BLaER1 (cell line): ENCODE measurements around the gene TRIOBP.
"Not testable (repeated sequence)": the region's sequence is repeated elsewhere in the genome, so short reads cannot be mapped to it uniquely, and the experiment has no call there.

Experiments
- H3K27ac ChIP-seq: shearing (Covaris generic); formaldehyde crosslinking; 2 replicates; pipeline ENCODE4 v1.8.1; 2022
- H3K27me3 ChIP-seq: shearing (Covaris generic); formaldehyde crosslinking; 2 replicates; pipeline ENCODE4 v1.8.1; 2022
- H3K36me3 ChIP-seq: shearing (Covaris generic); formaldehyde crosslinking; 2 replicates; pipeline ENCODE4 v1.8.1; 2022
- H3K4me1 ChIP-seq: shearing (Covaris generic); formaldehyde crosslinking; 2 replicates; pipeline ENCODE4 v1.8.1; 2022
- H3K4me2 ChIP-seq: shearing (Covaris generic); formaldehyde crosslinking; 2 replicates; pipeline ENCODE4 v1.8.1; 2022
- H3K4me3 ChIP-seq: shearing (Covaris generic); formaldehyde crosslinking; 2 replicates; pipeline ENCODE4 v1.8.1; 2022
- H3K9ac ChIP-seq: shearing (Covaris generic); formaldehyde crosslinking; 2 replicates; pipeline ENCODE4 v1.8.1; 2022
- H3K9me3 ChIP-seq: shearing (Covaris generic); formaldehyde crosslinking; 2 replicates; pipeline ENCODE4 v1.8.1; 2022
- H4K20me1 ChIP-seq: shearing (Covaris generic); formaldehyde crosslinking; 2 replicates; pipeline ENCODE4 v1.8.1; 2022
- Cebpa-rat ChIP-seq: shearing (Covaris generic); IDR thresholded peaks from 2 replicates; pipeline ENCODE4 v1.8.1; 2022

TRIOBP gene

DNA sequence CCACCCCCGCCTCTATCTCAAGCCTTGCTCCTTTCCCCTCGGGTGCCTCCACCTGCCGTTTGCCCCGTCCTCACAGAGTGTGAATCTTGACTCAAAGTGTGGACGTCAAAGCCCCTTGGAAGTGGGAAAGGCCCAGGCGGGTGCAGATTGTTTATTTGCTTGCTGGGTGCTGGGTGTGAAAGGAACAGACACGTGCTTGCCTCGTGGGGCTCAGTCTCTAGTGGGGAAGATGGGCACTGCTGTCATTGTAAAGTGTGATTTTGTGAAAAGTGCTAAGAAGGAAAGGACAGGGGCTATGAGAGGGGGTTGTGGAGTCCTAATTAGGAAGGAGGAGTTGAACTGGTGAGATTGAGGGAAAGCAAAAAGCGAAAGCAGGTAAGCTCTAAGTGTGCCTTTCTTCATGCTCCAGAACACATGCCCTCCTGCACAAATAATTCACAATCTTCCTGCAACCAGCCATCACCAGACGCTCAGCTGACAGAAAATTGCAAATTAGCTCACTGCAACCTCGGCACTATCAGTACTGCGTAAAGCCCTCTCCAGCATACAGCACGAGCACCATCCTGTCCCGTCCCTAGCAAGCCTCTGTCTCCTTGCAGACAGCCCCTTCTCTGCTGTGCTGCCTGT lies 101.1 kb downstream of the TRIOBP start:
- Histone ChIP-seq H3K9ac (no peak overlapping the region), H3K36me3 (no peaks in the 10 kb centered on the region), H3K9me3 (no peaks in the 10 kb centered on the region), H3K4me1 (peaks cover 12% of the 10 kb centered on the region), H4K20me1 (no peaks in the 10 kb centered on the region), H3K4me2 (no peak overlapping the region), H3K27me3 (peaks cover 18% of the 10 kb centered on the region), H3K27ac (no peak overlapping the region), H3K4me3 (no peak overlapping the region)
- TF ChIP-seq Cebpa-rat, result no peak

DNA sequence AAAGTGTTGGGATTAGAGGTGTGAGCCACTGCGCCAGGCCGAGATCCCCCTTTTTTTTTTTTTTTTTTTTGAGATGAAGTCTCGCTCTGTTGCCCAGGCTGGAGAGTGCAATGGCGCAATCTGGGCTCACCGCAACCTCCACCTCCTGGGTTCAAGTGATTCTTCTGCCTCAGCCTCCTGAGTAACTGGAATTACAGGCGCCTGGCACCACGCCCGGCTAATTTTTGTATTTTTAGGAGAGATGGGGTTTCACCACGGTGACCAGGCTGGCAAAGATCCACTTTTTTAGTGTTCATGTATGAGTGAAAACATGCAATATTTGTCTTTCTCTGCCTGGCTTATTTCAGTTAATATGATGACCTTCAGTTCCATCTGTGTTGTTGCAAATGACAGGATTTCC lies 103.1 kb downstream of the TRIOBP start:
- H3K4me2 ChIP-seq, H3K4me3 ChIP-seq, H3K27ac ChIP-seq, H3K36me3 ChIP-seq, H3K9me3 ChIP-seq, H3K9ac ChIP-seq: not testable (repeated sequence)
- H3K4me1 ChIP-seq, result peaks cover 15% of the 10 kb centered on the region
- H3K27me3 ChIP-seq, result peaks cover 38% of the 10 kb centered on the region
- H4K20me1 ChIP-seq, result peaks cover 13% of the 10 kb centered on the region; the same call in 1 of the 2 replicates

DNA sequence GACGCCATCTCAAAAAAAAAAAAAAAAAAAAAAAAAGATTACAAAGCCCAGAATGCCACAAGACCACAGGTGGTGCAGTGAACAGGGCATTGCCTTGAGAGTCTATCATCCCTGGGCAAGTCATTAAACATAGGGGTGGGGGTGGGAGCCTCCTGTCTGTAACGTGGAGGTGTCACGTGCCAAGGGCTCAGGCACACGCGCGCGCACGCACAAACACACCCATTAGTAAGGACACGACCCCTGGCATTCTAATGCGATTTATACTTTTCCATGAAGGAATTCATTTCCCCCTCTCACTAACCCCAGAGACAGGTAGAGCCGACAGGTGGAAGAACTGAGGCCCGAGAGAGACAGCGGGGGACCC lies 105.1 kb downstream of the TRIOBP start:
- Histone ChIP-seq H3K4me2 (peak overlapping the region; percentile 96), H3K9ac (peak overlapping the region; percentile 50; the same call in 1 of the 2 replicates), H3K4me1 (peaks cover 22% of the 10 kb centered on the region), H3K9me3 (peaks cover 8% of the 10 kb centered on the region; the same call in 1 of the 2 replicates), H4K20me1 (peaks cover 30% of the 10 kb centered on the region), H3K27me3 (peaks cover 58% of the 10 kb centered on the region), H3K27ac (no peak overlapping the region), H3K36me3 (no peaks in the 10 kb centered on the region), H3K4me3 (peak overlapping the region; percentile 74)
- no peak for TF ChIP-seq Cebpa-rat

DNA sequence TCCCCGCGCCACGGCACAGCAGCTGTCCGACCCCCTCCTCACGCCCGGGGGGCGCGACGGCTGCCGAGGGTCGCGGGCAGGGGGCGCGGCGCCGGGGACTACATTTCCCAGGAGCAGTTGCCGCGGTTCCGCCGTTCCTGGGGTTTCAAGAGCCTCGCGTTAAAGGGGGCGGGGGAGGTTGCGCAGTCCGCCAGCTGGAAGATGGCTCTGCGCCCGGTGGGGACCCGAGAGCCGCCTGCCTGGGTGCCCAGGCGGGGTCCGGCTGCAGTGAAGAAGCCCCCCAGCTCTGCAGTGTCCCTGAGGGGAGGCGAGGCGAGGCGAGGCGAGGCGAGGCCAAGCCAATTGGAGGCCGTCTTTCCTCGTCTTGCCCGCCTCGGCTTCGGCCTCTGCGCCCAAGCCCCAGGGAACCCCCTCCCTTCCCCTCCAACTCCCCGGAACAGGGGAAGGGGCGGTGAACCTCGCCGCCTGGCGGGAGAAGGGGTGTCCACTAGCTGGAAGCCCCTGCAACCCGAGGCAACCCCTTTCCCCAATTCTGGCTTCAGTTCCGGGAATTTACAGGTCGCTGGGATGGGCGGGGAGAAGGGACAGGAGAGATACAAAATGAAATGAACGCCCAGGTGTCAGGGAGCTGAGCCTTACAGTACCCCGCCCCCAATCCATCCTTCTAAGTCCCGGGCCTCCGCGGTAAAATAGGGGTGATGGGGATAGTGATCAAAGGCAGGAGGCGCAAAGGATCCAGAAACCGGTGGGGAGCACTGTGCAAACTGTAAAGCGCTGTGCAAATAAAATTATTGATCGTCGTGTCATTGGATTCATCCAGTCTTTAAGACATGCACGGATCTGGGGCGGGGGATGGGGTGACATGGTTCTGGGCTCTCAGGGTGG lies 105.7 kb downstream of the TRIOBP start:
- H3K36me3 ChIP-seq, result no peaks in the 10 kb centered on the region
- peaks cover 64% of the 10 kb centered on the region for H3K27me3 ChIP-seq
- peak overlapping the region; percentile 50 for H3K9ac ChIP-seq
- H3K4me2 ChIP-seq, result peak overlapping the region; percentile 96
- no peak overlapping the region for H3K27ac ChIP-seq
- H3K4me1 ChIP-seq, result peaks cover 26% of the 10 kb centered on the region
- peak overlapping the region; percentile 74 for H3K4me3 ChIP-seq
- H3K9me3 ChIP-seq, result peaks cover 8% of the 10 kb centered on the region; the same call in 1 of the 2 replicates
- TF ChIP-seq Cebpa-rat, result no peak
- peaks cover 34% of the 10 kb centered on the region for H4K20me1 ChIP-seq

DNA sequence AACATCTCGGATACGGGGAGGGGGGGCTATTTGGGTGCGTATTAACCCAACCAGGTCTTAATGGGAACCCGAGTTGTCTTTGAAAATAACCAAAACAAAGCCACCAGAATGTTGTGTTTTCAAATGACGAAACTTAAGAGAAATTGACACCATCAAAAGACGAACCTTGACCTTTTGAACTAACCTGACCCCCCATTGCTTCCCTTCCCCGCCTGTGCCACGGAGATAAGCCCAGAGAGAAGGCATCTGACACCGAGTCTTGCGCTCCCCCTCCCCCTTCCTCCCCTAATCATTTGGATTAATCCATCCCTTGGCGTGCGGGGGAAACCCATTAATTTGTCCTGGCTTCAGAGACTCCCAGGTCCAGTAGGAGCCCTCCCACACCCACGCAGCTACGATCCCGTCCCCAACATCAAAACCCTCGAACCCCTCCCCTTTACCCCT lies 106.4 kb downstream of the TRIOBP start:
- H3K27me3 ChIP-seq, result peaks cover 71% of the 10 kb centered on the region
- peaks cover 8% of the 10 kb centered on the region; the same call in 1 of the 2 replicates for H3K9me3 ChIP-seq
- TF ChIP-seq Cebpa-rat, result no peak
- H3K4me1 ChIP-seq, result peaks cover 30% of the 10 kb centered on the region
- H3K4me2 ChIP-seq, result peak overlapping the region; percentile 96
- H3K36me3 ChIP-seq, result no peaks in the 10 kb centered on the region
- H3K4me3 ChIP-seq, result peak overlapping the region; percentile 74
- H3K9ac ChIP-seq, result no peak overlapping the region
- peaks cover 34% of the 10 kb centered on the region for H4K20me1 ChIP-seq
- H3K27ac ChIP-seq, result no peak overlapping the region

DNA sequence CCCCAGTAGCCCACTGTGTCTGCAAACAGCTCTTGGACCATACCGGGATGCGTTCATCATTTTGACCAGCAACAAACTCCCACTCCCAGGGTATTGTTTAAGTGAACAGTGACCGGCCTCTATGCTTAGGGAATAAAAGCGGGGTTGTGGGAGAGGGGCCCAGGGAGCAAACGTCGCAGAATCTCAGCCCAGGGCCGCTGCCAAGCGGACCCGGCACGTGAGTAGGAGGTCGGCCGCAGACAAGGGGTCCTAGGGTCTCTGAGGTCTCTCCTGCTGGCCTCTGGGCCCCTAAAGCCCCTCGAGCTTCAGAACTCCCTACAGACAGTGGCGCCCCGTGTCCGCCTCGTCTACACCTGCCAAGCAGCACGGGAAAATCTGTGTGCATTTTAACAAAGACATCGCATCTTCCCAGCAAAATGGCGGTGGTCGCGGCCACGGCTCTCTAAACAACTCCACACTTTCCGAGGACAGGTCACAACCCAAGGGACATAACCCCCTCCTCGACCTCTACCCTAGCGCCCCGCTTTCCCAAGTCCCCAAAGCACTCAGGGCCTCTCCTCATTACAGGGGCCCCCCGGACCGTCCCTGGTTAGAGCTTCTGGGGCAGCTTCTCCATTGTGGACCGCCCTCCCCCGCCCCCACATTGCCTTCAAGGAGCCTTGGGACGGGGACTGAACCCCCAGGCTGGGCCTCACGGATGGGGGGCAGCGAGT lies 106.9 kb downstream of the TRIOBP start:
- Histone ChIP-seq H3K9ac (no peak overlapping the region), H4K20me1 (peaks cover 37% of the 10 kb centered on the region), H3K36me3 (no peaks in the 10 kb centered on the region), H3K4me2 (no peak overlapping the region), H3K4me3 (no peak overlapping the region), H3K27me3 (peaks cover 76% of the 10 kb centered on the region), H3K9me3 (peaks cover 8% of the 10 kb centered on the region; the same call in 1 of the 2 replicates), H3K27ac (no peak overlapping the region), H3K4me1 (peaks cover 34% of the 10 kb centered on the region)
- no peak for TF ChIP-seq Cebpa-rat

DNA sequence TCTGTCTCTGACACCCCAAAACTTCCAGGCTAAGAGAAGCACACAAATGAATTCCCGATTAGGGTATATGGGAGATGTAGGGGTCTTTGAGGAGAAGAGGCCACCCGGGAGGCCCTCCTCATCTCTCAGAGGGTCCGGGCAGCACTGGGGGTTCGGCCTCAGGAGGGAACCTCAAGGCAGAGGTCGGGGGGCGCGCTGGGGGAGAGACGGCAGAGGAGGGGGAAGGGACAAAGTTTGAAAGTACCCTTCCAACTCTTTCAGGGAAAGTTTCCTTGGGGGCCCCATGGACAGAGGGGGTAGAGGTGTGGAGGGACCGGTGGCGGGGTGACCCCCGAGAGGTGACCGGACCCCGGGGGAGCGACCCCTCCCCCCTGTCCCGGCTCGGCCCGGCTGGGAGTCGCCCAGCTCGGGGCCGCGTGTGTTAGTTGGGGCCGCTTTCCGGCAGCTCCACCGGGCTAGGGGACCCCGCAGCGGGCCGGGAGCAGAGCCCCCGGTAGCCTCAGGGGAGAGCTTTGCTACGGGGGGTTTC lies 107.6 kb downstream of the TRIOBP start:
- Histone ChIP-seq H3K4me2 (no peak overlapping the region), H3K9ac (no peak overlapping the region), H3K36me3 (no peaks in the 10 kb centered on the region), H3K4me1 (peaks cover 34% of the 10 kb centered on the region), H4K20me1 (peaks cover 43% of the 10 kb centered on the region), H3K9me3 (peaks cover 8% of the 10 kb centered on the region; the same call in 1 of the 2 replicates), H3K27ac (no peak overlapping the region), H3K27me3 (peaks cover 83% of the 10 kb centered on the region), H3K4me3 (no peak overlapping the region)
- no peak for TF ChIP-seq Cebpa-rat

DNA sequence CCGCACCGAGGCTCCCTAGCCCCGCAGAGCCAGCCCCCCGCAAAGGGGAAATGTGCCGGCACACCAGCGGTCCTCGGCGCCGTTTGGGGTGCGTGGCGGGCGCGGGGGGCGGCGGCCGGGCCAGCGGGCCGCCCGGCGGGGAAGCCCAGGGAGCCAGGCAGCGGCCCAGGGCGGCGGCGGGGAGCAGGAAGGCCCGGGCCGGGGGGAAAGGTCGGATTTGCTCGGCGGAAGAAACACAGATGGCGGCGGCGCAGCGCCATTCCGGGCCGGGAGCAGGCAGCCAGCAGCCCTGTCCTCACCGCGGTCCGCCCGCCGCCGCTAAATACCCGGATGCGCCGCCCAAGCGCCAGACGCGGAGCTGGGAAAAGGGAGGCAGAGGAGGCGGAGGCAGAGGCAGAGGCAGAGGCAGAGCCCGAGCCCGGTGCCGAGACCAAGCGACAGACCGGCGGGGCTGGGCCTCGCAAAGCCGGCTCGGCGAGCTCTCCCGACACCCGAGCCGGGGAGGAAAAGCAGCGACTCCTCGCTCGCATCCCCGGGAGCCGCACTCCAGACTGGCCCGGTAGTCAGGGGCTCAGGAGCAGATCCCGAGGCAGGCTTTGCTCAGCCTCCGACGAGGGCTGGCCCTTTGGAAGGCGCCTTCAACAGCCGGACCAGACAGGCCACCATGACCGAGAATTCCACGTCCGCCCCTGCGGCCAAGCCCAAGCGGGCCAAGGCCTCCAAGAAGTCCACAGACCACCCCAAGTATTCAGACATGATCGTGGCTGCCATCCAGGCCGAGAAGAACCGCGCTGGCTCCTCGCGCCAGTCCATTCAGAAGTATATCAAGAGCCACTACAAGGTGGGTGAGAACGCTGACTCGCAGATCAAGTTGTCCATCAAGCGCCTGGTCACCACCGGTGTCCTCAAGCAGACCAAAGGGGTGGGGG lies 108.3 kb downstream of the TRIOBP start:
- Histone ChIP-seq H3K4me3 (no peak overlapping the region), H3K27me3 (peaks cover 89% of the 10 kb centered on the region), H3K4me2 (no peak overlapping the region), H3K36me3 (no peaks in the 10 kb centered on the region), H3K9me3 (peaks cover 8% of the 10 kb centered on the region; the same call in 1 of the 2 replicates), H3K9ac (no peak overlapping the region), H3K27ac (no peak overlapping the region), H4K20me1 (peaks cover 43% of the 10 kb centered on the region), H3K4me1 (peaks cover 34% of the 10 kb centered on the region)
- no peak for TF ChIP-seq Cebpa-rat
